Stimulated activated CD4-positive, alpha-beta T cell treated with anti-CD3 and anti-CD28 coated beads, Interleukin-15, amount 100 ng/mL, for 1 hour (primary cell): ENCODE data around the gene HNRNPA2B1.
"Not testable (repeated sequence)": the region's sequence is repeated elsewhere in the genome, so short reads cannot be mapped to it uniquely, and the experiment has no call there.

Source experiments
- DNase-seq, 2 donors: peaks; one replicate each; pipeline ENCODE4 v3.0.0-alpha.2; 2020; ENCODE audit warnings: low read depth in 1 of 2, low spot score in 1 of 2

Gene HNRNPA2B1

GRCh38 chr7:26185131-26185843 lies 15.3 kb downstream of the HNRNPA2B1 start:
- DNase-seq, result no peak

GRCh38 chr7:26184281-26185101 lies 16.1 kb downstream of the HNRNPA2B1 start:
- DNase-seq, result not testable (repeated sequence)

- DNase-seq, result no peak
These were observed 16.8 kb downstream of the HNRNPA2B1 start for GRCh38 chr7:26183545-26184280.

- DNase-seq, result no peak
These were observed 17.8 kb downstream of the HNRNPA2B1 start for GRCh38 chr7:26182706-26183105.

GRCh38 chr7:26182283-26182682 lies 18.3 kb downstream of the HNRNPA2B1 start:
- DNase-seq, result no peak

- no peak for DNase-seq
These were observed 18.9 kb downstream of the HNRNPA2B1 start for GRCh38 chr7:26181474-26182227.

GRCh38 chr7:26180792-26181198 lies 19.8 kb downstream of the HNRNPA2B1 start:
- DNase-seq, result no peak

GRCh38 chr7:26179826-26180497 lies 20.6 kb downstream of the HNRNPA2B1 start:
- no peak for DNase-seq

GRCh38 chr7:26179422-26179821 lies 21.1 kb downstream of the HNRNPA2B1 start:
- DNase-seq, result no peak

GRCh38 chr7:26178272-26178960 lies 22.1 kb downstream of the HNRNPA2B1 start:
- DNase-seq, result no peak

- not testable (repeated sequence) for DNase-seq
These were observed 23.3 kb downstream of the HNRNPA2B1 start for GRCh38 chr7:26177269-26177668.

- DNase-seq, result not testable (repeated sequence)
These were observed 23.9 kb downstream of the HNRNPA2B1 start for GRCh38 chr7:26176696-26177095.

GRCh38 chr7:26175903-26176302 lies 24.6 kb downstream of the HNRNPA2B1 start:
- DNase-seq, result not testable (repeated sequence)

- DNase-seq, result no peak
These were observed 28.5 kb downstream of the HNRNPA2B1 start for GRCh38 chr7:26172048-26172447.

GRCh38 chr7:26171601-26172000 lies 28.9 kb downstream of the HNRNPA2B1 start:
- DNase-seq, result no peak

- DNase-seq, result no peak
These were observed 29.9 kb downstream of the HNRNPA2B1 start for GRCh38 chr7:26170663-26171062.

- DNase-seq, result no peak
These were observed 31.3 kb downstream of the HNRNPA2B1 start for GRCh38 chr7:26169271-26169670.

GRCh38 chr7:26168458-26169023 lies 32.0 kb downstream of the HNRNPA2B1 start:
- DNase-seq, result no peak

- DNase-seq, result no peak
These were observed 33.1 kb downstream of the HNRNPA2B1 start for GRCh38 chr7:26167303-26167934.
